Activated CD4-positive, alpha-beta T cell treated with anti-CD3 and anti-CD28 coated beads, Interleukin-2, Interleukin-4, amounts not matched to agents 100 ng/mL and 50 ng/mL, durations not matched to agents 16 hours and 8 hours (primary cell): ENCODE results near the gene SLC1A4.
A peak's percentile ranks its signal among the peaks of the same experiment; 100 is the strongest.
"Not testable (repeated sequence)": the region's sequence is repeated elsewhere in the genome, so short reads cannot be mapped to it uniquely, and the experiment has no call there.

Experiments used
- DNase-seq: peaks from one replicate; pipeline ENCODE4 v3.0.0-alpha.2; 2020; ENCODE audit warnings: low spot score

Gene SLC1A4

DNA sequence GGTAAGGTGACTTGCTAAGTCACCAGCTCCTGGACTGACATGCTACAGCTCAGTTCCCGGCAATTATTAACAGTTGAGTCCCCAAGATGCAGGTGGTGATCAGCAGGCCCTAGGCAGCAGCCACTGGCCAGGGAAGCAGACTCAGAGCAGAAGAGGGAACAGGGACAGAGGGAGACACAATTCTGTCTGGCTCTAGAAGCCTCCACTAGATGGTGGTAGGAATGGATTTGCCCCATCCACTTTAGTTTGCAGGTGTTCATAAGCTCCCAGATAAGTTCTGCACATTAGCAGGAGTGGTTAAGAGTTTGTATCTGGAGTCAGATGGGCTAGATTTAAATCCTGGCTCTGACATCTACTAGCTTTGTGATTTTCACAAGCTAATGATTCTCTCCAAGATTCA, 25.5 kb upstream of the SLC1A4 start:
- DNase-seq = no peak

DNA sequence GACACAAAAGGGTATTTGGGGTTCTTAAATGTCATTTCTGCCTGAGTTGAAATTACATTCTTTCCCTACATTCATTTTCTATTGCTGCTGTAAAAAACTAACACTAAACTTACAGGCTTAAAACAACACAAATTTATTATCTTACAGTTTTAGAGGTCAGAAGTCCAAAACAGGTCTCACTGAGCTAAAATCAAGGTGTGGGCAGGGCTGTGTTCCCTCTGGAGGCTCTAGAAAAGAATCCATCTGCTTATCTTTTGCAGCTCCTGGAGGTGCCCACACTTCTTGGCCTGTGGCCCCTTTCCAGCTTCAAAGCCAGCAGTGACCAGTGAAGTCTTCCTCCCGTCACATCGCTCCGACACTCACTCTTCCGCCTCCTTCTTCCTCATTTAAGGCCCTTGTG, 23.2 kb upstream of the SLC1A4 start:
- no peak for DNase-seq

- DNase-seq = no peak
Observed at GRCh38 chr2:64966839-64967238, 22.4 kb upstream of the SLC1A4 start.

DNA sequence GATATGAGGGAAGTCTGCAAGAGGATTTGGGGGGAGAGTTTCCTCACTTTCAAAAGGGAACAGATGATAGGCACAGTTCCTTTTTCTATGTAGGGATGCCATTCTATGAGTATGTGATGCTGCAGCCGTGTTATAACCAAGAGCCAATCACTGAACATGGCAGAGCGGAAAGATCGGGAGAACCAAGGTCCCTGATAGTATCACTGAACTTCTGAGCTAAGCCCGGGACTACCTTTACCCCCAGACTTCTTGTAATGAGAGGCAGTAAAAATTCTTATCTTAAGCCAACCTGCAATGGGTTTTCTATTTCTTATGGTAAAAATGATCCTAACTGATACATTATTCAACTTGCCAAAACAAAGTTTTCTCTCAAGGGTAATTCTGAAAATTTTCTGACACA, 21.6 kb upstream of the SLC1A4 start:
- no peak for DNase-seq

GRCh38 chr2:64969086-64969485, 20.1 kb upstream of the SLC1A4 start:
- not testable (repeated sequence) for DNase-seq

GRCh38 chr2:64970495-64970894, 18.7 kb upstream of the SLC1A4 start:
- no peak for DNase-seq

- DNase-seq = no peak
Observed at GRCh38 chr2:64972426-64972825, 16.8 kb upstream of the SLC1A4 start.

DNA sequence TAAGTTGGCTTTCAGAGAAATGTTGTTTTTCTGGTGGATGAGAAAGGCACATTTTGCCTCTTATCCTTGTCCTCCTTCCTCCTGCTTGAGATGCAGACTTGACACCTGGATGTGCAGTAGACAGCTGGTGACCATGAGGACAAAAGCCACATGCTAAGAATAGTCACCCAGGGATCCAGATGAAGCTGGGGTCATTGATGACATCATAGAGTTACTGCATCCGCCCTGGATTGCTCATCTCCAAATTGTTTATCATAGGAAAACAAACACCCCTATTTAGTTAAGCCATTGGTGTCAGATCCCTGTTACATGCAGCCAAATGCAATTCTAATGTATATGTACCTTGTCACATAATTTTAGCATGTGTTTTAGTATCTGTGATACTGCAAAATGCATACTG, 16.3 kb upstream of the SLC1A4 start:
- no peak for DNase-seq

GRCh38 chr2:64975232-64975821, 13.9 kb upstream of the SLC1A4 start:
- DNase-seq = no peak

DNA sequence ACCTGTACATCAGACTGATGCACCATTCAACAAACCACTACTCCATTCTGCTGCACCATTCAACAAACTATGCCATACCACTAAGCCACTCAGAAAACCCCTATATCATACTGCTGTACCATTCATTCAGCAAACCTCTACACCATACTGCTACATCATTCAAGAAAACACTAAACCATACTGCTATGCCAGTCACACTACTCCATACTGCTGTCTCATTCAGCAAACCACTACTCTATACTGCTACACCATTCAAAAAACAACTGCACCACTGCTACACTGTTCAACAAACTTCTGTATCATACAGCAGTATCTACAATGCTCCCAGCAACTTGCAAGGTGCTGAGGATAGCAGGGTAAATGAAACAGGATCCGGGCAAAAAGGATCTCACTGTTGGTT, 12.9 kb upstream of the SLC1A4 start:
- DNase-seq = no peak

GRCh38 chr2:64978514-64979268, 10.5 kb upstream of the SLC1A4 start:
- no peak for DNase-seq

GRCh38 chr2:64979744-64980143, 9.5 kb upstream of the SLC1A4 start:
- no peak for DNase-seq

GRCh38 chr2:64980183-64980582, 9.0 kb upstream of the SLC1A4 start:
- no peak for DNase-seq

DNA sequence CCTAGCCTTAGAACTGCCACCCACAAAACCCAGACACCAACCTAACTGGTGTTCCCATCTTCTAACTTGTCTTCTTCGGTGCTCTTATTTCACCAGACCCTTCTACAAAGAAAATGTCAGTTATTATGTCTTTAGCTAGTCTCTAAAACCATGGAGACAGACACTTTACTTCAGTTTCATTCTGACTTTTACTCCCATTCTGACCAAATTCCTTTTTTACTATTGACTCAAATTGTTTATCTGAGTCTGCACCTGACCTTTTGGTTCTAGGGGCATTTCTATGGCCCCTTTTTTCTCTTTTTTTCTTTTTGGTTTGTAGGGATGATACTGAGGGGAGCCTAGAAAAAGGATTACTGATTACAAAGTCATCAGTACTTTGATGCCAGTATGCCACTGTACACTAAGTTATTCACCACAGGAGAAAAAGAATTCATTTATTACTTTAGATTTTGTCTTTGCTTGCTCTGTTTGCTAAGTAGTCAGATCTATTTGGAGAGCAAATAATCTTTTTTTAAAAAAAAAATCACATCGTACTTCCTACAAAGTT, 6.8 kb upstream of the SLC1A4 start:
- DNase-seq = peak; percentile 71

DNA sequence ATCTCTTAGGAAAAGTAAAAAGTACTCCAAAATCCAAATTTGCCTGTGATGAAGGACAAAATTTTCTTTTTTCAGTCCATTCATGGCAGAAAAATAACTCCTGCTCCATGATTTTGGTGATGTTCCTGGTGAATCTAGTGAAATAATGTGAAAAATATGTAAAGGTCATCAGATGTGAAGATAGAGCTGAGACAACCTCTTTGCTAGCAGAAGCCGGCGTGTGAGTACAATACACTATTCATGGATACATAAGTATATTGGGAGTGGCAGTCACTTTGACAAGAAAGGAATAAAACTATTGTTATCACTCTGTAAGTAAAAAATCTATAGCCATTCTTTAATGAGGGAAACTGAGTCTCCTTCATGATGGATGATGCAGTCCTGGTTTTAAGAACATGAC, 6.3 kb upstream of the SLC1A4 start:
- DNase-seq = no peak

GRCh38 chr2:64985447-64985846, 3.8 kb upstream of the SLC1A4 start:
- DNase-seq = peak; percentile 52

DNA sequence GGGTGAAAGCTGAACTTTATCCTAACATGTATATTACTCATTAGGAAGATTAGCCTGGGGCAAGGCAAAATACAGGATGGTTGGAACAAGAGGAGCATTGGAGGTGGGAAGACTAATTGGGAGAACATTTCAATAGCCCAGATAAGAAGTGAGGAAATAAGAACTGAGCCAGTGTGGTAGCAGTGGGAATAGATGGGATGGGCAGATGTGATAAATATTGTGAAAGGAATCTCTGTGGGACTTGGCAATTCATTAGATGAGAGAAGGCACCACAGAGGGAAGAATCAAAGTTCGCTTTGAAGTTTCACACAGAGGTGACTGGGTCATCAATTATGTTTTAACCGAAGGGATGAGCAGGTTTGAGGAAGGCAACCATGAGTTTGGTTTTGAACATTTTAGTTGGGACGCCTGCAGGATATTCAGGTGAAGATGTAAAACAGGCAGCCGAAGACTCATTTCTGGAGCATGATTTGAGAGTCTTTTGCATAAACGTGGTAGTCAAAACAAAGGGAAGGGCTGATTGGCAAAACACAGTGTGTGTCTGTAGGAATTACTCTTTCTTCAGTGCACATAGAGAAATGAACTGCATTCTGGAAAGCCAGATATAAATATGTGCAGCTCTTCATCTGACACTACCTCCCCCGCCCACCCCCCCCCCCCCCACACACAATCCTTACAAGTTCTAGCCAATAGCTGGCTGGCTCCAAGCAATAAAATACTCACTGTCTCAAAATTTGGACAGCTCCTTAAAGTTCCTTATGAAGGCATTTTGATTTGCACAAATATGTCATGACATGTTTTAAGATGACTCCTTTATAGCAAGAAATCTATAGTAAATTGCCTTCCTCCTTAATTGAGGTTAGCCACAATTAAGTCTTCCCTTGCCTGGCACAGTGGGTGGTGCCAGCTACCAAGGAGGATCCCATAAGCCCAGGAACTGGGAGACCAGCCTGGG, 1.9 kb upstream of the SLC1A4 start:
- DNase-seq = peak; percentile 84

DNA sequence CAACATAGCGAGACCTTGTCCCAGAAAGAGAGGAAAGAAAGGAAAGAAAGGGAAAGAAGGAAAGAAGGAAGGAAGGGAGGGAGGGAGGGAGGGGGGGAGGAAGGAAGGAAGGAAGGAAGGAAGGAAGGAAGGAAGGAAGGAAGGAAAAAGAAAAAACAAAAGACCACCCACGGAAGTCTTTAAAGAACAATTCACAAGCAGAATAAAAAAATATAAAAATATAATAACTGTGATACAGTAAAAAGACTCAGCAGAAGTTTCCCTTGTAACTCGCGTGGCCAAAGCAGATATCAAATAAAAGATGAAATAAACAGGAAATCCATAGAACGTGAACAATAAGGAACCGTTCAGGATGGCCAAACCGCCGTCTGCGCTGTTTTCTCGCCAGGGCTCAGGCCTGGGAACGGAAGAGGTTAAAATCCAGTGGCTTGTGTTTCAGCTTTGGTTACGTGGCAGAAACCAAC, 1.2 kb upstream of the SLC1A4 start:
- peak; percentile 86 for DNase-seq

- peak; percentile 11 for DNase-seq
Observed at GRCh38 chr2:64988420-64989125, 626 bp upstream of the SLC1A4 start.

- DNase-seq = no peak
Observed at GRCh38 chr2:64989982-64990614, 899 bp downstream of the SLC1A4 start.

GRCh38 chr2:64990876-64991275, 1.7 kb downstream of the SLC1A4 start:
- no peak for DNase-seq
